Fibroblast of skin of abdomen (primary cell): ENCODE measurements around the gene PDCD1.
"Not testable (repeated sequence)": the region's sequence is repeated elsewhere in the genome, so short reads cannot be mapped to it uniquely, and the experiment has no call there.

Experiments used
- DNase-seq: peaks from one replicate; pipeline ENCODE4 v3.0.0-alpha.2; 2013

The PDCD1 gene

GRCh38 chr2:241811952-241812729, 46.6 kb downstream of the PDCD1 start:
- DNase-seq = no peak

- no peak for DNase-seq
These were observed 47.3 kb downstream of the PDCD1 start for GRCh38 chr2:241811201-241811951.

DNA sequence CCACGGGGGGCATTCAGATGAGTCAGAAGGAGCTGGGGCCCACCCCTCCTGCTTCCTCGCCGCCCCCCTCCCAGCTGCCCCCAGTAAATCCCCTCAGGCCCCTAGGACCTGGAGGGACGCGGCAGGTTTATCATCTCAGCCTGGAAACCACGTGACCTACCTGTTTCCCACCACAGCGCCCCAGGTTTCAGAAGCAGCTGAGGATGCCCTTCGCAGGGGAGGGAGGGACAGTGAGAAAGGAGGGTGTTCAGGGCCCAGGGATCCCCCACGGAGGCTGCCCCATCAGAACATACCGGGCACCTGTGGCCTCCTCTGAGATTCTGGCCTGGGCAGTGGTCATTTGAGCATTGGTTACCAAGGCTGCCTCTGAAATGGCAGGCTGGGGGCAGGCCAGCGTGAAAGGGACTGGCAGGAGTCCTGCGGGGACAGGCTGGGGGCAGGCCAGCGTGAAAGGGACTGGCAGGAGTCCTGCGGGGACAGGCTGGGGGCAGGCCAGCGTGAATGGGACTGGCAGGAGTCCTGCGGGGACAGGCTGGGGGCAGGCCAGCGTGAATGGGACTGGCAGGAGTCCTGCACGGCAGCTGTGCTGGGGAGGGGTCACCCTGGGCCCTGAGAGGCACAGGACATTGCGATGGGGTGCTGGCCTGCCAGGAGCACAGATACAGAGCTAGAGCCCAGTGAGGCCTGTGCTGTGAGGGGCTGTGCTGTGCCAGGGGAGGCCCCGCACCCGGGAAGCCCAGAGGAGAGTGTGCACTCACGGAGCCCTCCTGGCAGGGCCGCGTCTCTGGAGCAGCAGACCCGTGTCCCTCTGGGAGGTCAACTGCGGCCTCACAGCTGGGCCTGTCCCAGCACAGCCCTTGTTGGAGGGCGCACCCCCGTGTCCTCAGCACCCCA, 48.1 kb downstream of the PDCD1 start:
- DNase-seq = no peak

DNA sequence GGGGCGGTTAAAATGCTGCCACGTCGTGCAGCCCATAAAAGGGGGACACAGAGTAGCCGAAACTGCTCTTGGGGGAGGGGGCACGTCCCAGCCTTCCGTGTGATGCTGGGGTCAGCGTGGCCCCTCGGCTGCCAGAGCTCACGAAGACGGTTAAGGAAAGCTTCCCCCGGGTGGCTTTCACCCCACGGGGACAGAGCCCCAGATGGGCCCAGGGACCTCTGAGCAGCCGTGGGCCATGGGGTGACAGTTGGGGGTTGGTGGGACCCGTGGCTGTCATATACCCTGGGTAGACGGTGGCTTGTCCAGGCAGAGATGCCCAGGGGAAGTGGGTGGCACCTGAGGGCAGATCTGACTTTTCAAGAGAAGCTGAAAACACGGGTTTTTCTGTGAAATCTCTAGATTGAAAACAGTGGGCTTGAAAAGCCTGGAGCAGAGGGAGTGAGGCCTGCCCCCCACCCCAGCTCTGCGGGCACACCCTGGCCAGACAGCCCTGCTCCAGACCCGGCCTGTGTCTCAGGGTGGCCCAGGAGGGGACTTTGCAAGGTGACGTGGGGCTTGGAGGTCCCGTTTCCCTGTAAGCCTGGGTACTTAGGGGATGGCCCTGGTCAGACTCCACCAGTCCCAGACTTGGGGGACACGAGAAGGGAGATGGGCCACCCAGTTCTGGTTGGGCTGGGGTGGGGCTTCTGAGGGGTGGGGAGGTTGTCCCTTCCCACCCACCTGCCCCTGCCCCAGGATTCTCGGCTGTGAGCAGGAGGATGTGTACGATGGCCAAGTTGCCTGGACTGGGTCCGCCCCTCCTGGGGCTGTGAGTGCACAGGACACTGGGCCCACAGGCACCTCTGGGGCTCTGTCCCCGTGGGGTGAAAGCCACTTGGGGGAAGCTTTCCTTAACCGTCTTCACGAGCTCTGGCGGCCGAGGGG, 49.0 kb downstream of the PDCD1 start:
- no peak for DNase-seq

GRCh38 chr2:241808721-241809382, 49.8 kb downstream of the PDCD1 start, which contains the start of gene NEU4:
Gene NEU4 (plus strand): TSS chr2:241809193. CDS start chr2:241814485, 5,292 bp downstream.
- no peak for DNase-seq

DNA sequence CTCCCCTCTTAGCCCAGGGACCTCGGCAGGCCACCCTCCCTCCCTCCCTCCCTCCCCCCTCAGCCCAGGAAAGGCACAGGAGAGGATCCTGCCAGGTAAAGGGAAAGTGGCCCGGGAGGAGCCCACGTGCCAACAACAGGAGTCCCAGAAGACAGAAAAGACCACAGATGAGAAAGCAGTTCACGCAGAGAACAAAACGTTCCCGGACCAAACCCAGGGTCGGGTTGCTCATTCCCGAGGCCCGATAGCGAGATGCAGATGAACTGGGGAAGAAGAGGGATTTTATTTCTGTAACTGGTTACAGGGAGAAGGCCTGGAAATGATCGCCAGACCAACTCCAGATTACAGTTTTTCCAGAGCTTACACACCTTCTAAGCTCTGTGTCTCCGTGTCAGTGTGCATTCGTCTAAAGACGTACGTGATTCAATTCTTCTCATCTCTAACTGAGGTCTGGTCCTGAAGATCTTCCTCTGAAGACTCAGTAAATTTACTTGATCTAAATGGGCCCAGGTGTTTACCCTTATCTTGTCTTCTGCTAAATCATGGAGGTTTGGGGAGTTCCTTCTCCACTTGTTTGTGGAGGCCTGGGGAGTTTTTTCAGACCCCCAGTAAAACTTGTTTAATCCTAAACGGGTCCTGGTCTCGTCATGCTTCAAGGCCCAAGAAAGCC, 50.5 kb downstream of the PDCD1 start:
- no peak for DNase-seq

GRCh38 chr2:241806217-241806616, 52.5 kb downstream of the PDCD1 start:
- not testable (repeated sequence) for DNase-seq

- DNase-seq = peak; percentile 65
These were observed 54.1 kb downstream of the PDCD1 start for GRCh38 chr2:241804326-241805229.

GRCh38 chr2:241803387-241804325, 55.0 kb downstream of the PDCD1 start:
- DNase-seq = peak; percentile 47

DNA sequence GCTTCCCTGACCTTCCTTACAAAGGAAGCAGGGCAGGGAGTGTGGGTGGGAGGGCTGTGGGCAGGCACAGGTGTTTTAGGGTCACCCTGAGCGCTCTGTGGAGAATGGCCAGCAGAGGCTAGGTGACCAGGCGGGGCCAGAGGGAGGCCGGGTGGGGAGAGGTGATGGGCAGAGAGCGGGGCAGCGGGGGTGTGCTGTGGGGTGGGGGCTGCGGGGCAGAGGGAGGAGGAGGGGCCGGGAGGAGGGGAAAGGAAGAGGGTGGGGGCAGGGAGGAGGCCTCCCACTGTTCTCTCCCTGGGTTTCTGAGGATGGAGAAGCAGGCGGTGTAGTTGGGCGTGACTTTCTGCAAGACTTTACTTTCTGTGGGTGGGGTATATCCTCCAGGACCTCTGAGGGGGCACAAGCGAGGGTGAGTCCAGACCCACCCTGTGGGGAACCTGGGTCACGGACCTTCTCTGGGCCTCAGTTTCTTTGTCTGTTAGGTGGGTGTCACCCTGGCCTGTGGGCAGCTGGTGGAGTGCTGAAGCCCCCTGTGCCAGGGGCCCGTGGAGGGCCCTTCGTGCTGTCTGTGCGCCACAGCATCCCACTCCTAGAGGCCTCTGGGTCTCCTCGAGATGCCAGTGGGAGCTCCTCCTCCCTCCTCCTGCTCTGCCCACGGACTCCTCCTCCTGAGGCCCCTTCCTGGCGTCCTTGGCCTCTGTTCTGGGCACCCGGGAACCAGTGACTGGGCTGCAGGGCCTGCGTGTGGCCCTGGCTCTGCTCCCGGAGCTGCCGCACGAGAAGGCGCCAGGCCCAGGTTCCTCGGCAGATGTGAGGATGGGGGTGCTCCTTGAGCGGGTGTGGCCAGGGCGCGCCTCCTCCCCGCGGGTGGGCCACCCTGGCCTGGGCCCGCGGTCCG, 56.0 kb downstream of the PDCD1 start:
- no peak for DNase-seq

- DNase-seq = no peak
These were observed 56.9 kb downstream of the PDCD1 start for GRCh38 chr2:241801611-241802420.

DNA sequence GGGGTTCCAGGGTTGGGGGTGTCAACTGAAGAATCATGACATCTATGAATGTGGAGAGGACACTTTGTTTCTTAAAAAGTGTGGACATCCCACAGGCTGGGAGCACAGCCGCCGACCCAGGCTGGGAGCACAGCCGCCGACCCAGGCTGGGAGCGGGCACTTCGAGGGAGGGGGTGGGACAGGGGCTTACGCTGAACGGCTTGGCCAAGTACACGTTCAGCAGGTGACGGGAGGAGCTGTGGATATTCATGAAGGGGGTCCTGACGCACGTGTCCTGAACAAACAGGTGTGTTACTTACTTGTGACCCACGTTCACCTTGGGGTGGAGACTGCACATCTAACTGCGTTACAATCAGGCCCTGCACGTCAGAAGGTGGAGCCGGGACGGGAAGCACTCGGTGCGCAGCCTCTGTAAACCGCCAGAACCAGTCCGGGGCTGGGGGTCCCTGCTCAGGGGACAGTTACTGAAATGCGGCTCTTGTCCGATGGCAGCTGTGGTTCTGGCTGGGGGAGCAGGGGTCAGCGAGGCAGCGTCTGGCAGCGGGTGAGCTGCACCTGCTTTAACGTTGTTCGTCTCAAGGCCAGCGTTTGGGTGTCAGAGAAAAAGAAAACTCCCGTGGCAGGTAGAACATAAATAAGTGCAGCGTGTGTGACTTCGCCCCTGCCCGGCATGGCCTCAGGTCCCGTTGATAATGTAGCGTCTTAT, 58.3 kb downstream of the PDCD1 start:
- not testable (repeated sequence) for DNase-seq
